ENCODE measurements around the gene EXOC6. TPM values are rescaled to one million over a fixed set of nuclear protein-coding genes. Genes with fewer than 3 reads are reported as not detected.

Gene EXOC6
- total and polyA plus RNA-seq, 10 of the 15 experiments (the other 5 are each of a cell fraction or from before 2014, with no cell fraction given) = 7.6 to 53.8 (median 13.3) TPM

DNA sequence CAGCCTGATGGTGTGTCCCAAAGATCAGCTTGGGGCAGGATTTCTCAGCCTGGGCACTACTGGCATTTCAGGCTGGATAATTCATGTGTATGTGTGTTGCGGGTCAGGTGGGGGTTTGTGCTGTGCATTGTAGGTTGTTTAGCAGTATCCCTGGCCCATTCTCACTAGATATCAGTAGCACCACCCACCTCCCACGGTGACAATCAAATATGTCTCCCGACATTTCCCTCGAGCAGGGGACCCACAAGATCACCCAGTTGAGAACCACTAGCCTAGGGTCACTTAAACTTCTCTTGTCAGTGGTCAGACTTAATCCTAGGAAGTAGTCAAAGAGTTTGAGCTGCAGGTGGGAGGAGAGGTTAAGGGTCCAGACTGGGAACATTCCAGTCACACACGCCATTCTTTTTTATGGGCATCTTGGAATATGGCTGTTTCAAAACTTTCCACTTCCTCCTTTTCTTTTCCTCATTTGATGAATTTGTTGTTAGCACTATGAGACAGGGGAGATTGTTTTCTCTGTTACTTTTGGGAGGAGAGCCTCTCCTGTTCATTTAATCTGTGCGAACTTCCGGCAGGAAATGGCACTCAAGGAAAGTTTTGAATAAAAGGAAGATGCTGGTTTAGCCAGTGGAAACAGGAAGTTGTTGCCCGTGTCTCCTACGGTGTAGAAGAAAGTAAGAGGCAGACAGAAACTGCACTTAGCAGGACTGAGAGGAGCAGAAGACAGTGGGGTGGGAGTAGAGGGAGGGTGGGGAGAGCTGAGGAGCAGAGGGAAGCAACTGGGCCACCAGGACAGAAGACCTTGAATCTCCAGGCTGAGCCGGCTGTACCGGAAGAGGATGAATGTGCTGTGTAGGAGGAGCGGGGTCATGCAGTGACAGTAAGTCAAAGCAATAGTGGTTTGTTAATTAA lies 17.6 kb upstream of the EXOC6 start:
- peak overlapping the region; percentile 59; the same call in 1 of the 2 replicates for H2AFZ ChIP-seq (ENCODE audit: control insufficient read depth, low read depth, low read length)
- BruUV-seq (replicated peaks) = no TSS peak
- ATAC-seq = peak; percentile 52
- no peaks in the 10 kb centered on the region for H3K9me3 ChIP-seq (replicated peaks; ENCODE audit: control insufficient read depth, insufficient read depth, low read length)
- peak overlapping the region; percentile 62 for H3K4me2 ChIP-seq (ENCODE audit: control insufficient read depth, insufficient read depth)
- intact Hi-C loops (cut with micrococcal nuclease; ENCODE audit: unreplicated experiment) = no loop called here
- H3K4me1 ChIP-seq (ENCODE audit: control insufficient read depth, insufficient read depth, low read length) = no peaks in the 10 kb centered on the region
- H3K9ac ChIP-seq (ENCODE audit: control insufficient read depth, insufficient read depth, low read length) = no peak overlapping the region
- DNase-seq (ENCODE audit: low read depth, low spot score) = no peak
- ChIA-PET SMC1A (ENCODE audit: uncharacterized antibody, unreplicated experiment) (no interaction called here), POLR2A (no interaction called here), CTCF (interaction anchor here (0.8 kb wide), 1 partner anchor 12 kb away, joined by 4 read pairs; no protein-coding TSS in a partner anchor), RAD21 (ENCODE audit: unreplicated experiment) (no interaction called here)
- H3K27me3 ChIP-seq (replicated peaks in 1 of 2; ENCODE audit: control insufficient read depth in 2 of 2, insufficient read depth in 2 of 2, low read length in 1 of 2) = no peaks in the 10 kb centered on the region
- H4K20me1 ChIP-seq (ENCODE audit: control insufficient read depth, insufficient read depth) = no peaks in the 10 kb centered on the region
- no peaks in the 10 kb centered on the region for H3K36me3 ChIP-seq (ENCODE audit: control insufficient read depth in 2 of 2, insufficient read depth in 2 of 2, low read length in 1 of 2)
- no peak for FAIRE-seq
- H3K79me2 ChIP-seq (ENCODE audit: control insufficient read depth, insufficient read depth, low read length) = no peaks in the 10 kb centered on the region
- no peak overlapping the region for H3K27ac ChIP-seq (ENCODE audit: control insufficient read depth, insufficient read depth)
- no peak for TF ChIP-seq SUZ12 (IDR thresholded peaks at IDR 0.05; ENCODE audit: unreplicated experiment)
- TF ChIP-seq GABPA (IDR thresholded peaks at IDR 0.05; ENCODE audit: low read depth) = 0 out of 2 replicates have a peak, but pooled peaks have one; percentile 17
- no peak for TF ChIP-seq YY1 (IDR thresholded peaks at IDR 0.05; ENCODE audit: low read depth, low read length)
- TF ChIP-seq, protein P1, sequence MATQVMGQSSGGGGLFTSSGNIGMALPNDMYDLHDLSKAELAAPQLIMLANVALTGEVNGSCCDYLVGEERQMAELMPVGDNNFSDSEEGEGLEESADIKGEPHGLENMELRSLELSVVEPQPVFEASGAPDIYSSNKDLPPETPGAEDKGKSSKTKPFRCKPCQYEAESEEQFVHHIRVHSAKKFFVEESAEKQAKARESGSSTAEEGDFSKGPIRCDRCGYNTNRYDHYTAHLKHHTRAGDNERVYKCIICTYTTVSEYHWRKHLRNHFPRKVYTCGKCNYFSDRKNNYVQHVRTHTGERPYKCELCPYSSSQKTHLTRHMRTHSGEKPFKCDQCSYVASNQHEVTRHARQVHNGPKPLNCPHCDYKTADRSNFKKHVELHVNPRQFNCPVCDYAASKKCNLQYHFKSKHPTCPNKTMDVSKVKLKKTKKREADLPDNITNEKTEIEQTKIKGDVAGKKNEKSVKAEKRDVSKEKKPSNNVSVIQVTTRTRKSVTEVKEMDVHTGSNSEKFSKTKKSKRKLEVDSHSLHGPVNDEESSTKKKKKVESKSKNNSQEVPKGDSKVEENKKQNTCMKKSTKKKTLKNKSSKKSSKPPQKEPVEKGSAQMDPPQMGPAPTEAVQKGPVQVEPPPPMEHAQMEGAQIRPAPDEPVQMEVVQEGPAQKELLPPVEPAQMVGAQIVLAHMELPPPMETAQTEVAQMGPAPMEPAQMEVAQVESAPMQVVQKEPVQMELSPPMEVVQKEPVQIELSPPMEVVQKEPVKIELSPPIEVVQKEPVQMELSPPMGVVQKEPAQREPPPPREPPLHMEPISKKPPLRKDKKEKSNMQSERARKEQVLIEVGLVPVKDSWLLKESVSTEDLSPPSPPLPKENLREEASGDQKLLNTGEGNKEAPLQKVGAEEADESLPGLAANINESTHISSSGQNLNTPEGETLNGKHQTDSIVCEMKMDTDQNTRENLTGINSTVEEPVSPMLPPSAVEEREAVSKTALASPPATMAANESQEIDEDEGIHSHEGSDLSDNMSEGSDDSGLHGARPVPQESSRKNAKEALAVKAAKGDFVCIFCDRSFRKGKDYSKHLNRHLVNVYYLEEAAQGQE (IDR thresholded peaks at IDR 0.05; ENCODE audit: low read depth, low read length) = no peak
- peak; percentile 59 for TF ChIP-seq SPI1 (IDR thresholded peaks at IDR 0.05; ENCODE audit: borderline replicate concordance, insufficient read depth, low read depth, low read length)
- TF ChIP-seq ETV6 (conservative IDR thresholded peaks at IDR 0.05 in 1 of 2, IDR thresholded peaks at IDR 0.05 in 1 of 2; ENCODE audit: borderline replicate concordance in 1 of 2, low read depth in 1 of 2) = peak in 1 of 2 experiments; percentile 63; a peak in 1 of 4 replicates
- peak overlapping the region; percentile 41; the same call in 1 of the 2 replicates for H3K4me3 ChIP-seq
- 31% methylated on average over 12 of the region's 12 CpGs for WGBS (ENCODE audit: insufficient coverage, insufficient replicate concordance, low lambda C conversion rate, missing lambda C conversion rate)
- in situ Hi-C loops (cut with MboI) = no loop called here
